Gastroesophageal sphincter (tissue), 4 donors: ENCODE measurements around the gene TADA2B. TPM values are rescaled to one million over a fixed set of nuclear protein-coding genes. Genes with fewer than 3 reads are reported as not detected.

Experiments
- ATAC-seq: fragments of 150-250 bp; one replicate; pipeline ENCODE4 v1.9.1; 2016; ENCODE audit warnings: mild to moderate bottlenecking, moderate library complexity
- H3K27ac ChIP-seq, 4 donors: fragments of 200-600 bp; sonication (generic) in 3 of 4; 1 replicate in 3 of 4; 2 replicates in 1 of 4; pipeline ENCODE4 v1.5.1; 2016 to 2019
- H3K27me3 ChIP-seq: fragments of 200-600 bp; sonication (generic); one replicate; pipeline ENCODE4 v1.5.1; 2019
- H3K36me3 ChIP-seq, 2 donors: fragments of 200-600 bp; sonication (generic); one replicate each; pipeline ENCODE4 v1.5.1; 2019; ENCODE audit warnings: control low read depth in 1 of 2
- H3K4me1 ChIP-seq, 3 donors: fragments of 200-600 bp; sonication (generic); 1 replicate in 2 of 3; 2 replicates in 1 of 3; pipeline ENCODE4 v1.5.1; 2016 to 2019; ENCODE audit warnings: control low read depth in 2 of 3
- H3K4me3 ChIP-seq, 2 donors: fragments of 200-600 bp; sonication (generic); one replicate each; pipeline ENCODE4 v1.5.1; 2019; ENCODE audit warnings: mild to moderate bottlenecking in 1 of 2, moderate library complexity in 1 of 2
- H3K9me3 ChIP-seq, 3 donors: fragments of 200-600 bp; sonication (generic); one replicate each; pipeline ENCODE4 v1.5.1; 2017 to 2019; ENCODE audit warnings: control low read depth in 2 of 3
- CTCF ChIP-seq, 4 experiments: fragments of 200-600 bp in 2 of 4; fragments of 450-650 bp in 2 of 4; sonication (generic) in 1 of 4; IDR thresholded peaks; one replicate each; pipeline ENCODE4 v1.5.1; 2017 to 2019; ENCODE audit warnings: antibody characterized with exemption in 4 of 4, mild to moderate bottlenecking in 2 of 4, moderate library complexity in 2 of 4
- EP300 ChIP-seq: sonication (generic); formaldehyde crosslinking; IDR thresholded peaks from one replicate; pipeline ENCODE4 v1.6.1; 2017; ENCODE audit warnings: antibody characterized with exemption, mild to moderate bottlenecking
- POLR2A ChIP-seq, 2 donors: fragments of 450-650 bp; IDR thresholded peaks; one replicate each; pipeline ENCODE4 v1.6.1; 2017; ENCODE audit warnings: antibody characterized with exemption in 2 of 2, mild to moderate bottlenecking in 2 of 2, moderate library complexity in 1 of 2
- POLR2AphosphoS5 ChIP-seq: sonication (generic); formaldehyde crosslinking; IDR thresholded peaks from one replicate; pipeline ENCODE4 v1.6.1; 2017; ENCODE audit warnings: antibody characterized with exemption
- WGBS, 2 donors: methylation state at CpG; one replicate each; pipeline ENCODE4 v1.1.5; 2018; ENCODE audit warnings: low coverage in 1 of 2; 5-methylcytosine and 5-hydroxymethylcytosine counted together
- total RNA-seq, 4 donors: library from RNA; depleted of rRNA; stranded (reverse); fragments of >200 nt; gene quantifications; one replicate each; pipeline ENCODE4 v1.1.0, GENCODE V29; 2016

TADA2B gene
- total RNA-seq, 4 donors from 2014 or later: 20.5 to 37.3 (median 28.1) TPM

DNA sequence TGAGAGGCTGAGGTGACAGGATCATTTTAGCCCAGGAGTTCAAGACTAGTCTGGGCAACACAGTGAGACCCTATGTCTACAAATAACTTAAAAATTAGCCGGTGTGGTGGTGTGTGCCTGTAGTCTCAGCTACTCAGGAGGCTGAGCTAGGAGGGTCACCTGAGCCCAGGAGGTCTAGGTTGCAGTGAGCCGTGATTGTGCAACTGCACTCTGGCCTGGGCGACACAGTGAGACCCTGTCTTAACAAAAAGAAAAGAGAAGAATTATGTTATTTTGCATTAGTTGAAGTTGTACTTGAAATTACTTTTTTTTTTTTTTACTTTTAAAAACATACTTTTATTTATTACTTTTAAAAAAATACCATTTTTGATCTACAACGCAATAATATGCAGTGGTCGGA lies 21.8 kb upstream of the TADA2B start:
- Histone ChIP-seq H3K9me3 (no peaks in the 10 kb centered on the region), H3K27me3 (no peaks in the 10 kb centered on the region), H3K27ac (no peak overlapping the region), H3K4me1 (no peaks in the 10 kb centered on the region), H3K36me3 (peaks cover 0 to 93% of the 10 kb centered on the region in 2 donors), H3K4me3 (no peak overlapping the region)
- ATAC-seq: no peak
- 69 to 74% methylated on average over 4 to 5 of the region's 5 CpGs for WGBS, 2 donors
- TF ChIP-seq CTCF (IDR thresholded peaks at IDR 0.05) (no peak), POLR2A (IDR thresholded peaks at IDR 0.05) (no peak), POLR2AphosphoS5 (no peak), EP300 (no peak)

- Histone ChIP-seq H3K36me3 (peaks cover 0 to 93% of the 10 kb centered on the region in 2 donors), H3K27me3 (no peaks in the 10 kb centered on the region), H3K4me3 (no peak overlapping the region), H3K9me3 (no peaks in the 10 kb centered on the region), H3K4me1 (no peaks in the 10 kb centered on the region), H3K27ac (no peak overlapping the region)
- WGBS, 2 donors: 77 to 97% methylated on average over 5 to 8 of the region's 13 CpGs
- TF ChIP-seq POLR2AphosphoS5 (no peak), POLR2A (IDR thresholded peaks at IDR 0.05) (no peak), CTCF (IDR thresholded peaks at IDR 0.05) (no peak)
- no peak for ATAC-seq
Observed at GRCh38 chr4:7021930-7022664, 21.1 kb upstream of the TADA2B start.

- Histone ChIP-seq H3K27ac (no peak overlapping the region), H3K9me3 (no peaks in the 10 kb centered on the region), H3K27me3 (no peaks in the 10 kb centered on the region), H3K4me3 (no peak overlapping the region), H3K36me3 (peaks cover 0 to 93% of the 10 kb centered on the region in 2 donors), H3K4me1 (no peaks in the 10 kb centered on the region)
- ATAC-seq: no peak
- no peak for TF ChIP-seq CTCF (IDR thresholded peaks at IDR 0.05)
- TF ChIP-seq POLR2AphosphoS5: no peak
- no peak for TF ChIP-seq EP300
- no peak for TF ChIP-seq POLR2A (IDR thresholded peaks at IDR 0.05)
- 80% methylated on average over 1 to 2 of the region's 16 CpGs for WGBS, 2 donors
Observed at GRCh38 chr4:7023486-7023885, 19.7 kb upstream of the TADA2B start.

GRCh38 chr4:7023901-7024300 lies 19.3 kb upstream of the TADA2B start:
- Histone ChIP-seq H3K36me3 (peaks cover 0 to 93% of the 10 kb centered on the region in 2 donors), H3K27me3 (no peaks in the 10 kb centered on the region), H3K27ac (no peak overlapping the region), H3K4me1 (no peaks in the 10 kb centered on the region), H3K4me3 (no peak overlapping the region), H3K9me3 (no peaks in the 10 kb centered on the region)
- TF ChIP-seq EP300 (no peak), POLR2A (IDR thresholded peaks at IDR 0.05) (no peak), POLR2AphosphoS5 (no peak), CTCF (IDR thresholded peaks at IDR 0.05) (no peak)
- ATAC-seq: no peak
- 87 to 100% methylated on average over 2 to 3 of the region's 12 CpGs for WGBS, 2 donors

DNA sequence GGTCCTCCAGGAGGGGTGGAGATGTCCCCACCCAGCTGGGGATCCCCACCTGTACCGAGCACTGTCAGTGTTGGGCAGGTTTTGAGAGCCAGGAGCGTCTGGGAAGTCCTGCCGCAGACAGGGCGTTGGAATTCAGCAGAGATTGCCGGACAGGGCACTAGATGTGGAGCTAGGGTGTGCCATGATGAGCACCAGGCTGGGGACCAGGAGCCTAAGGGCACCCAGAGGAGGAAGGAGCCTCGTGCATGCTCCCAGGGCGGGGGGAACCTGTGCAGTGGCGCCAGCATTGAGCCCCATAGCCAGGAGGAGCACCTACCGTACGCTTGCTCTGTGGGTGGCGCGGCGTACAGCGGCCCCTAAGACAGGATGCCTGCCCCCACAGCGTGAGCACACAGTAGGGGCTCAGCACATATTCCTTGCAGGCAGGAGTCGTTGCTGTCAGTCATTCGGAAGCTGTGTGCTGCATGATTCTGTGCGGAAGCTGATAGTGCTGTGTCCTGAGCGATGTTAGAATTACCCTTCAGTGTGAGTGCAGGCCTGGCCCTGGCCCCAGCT lies 18.8 kb upstream of the TADA2B start:
- TF ChIP-seq POLR2AphosphoS5 (no peak), POLR2A (IDR thresholded peaks at IDR 0.05) (no peak), CTCF (IDR thresholded peaks at IDR 0.05) (no peak), EP300 (no peak)
- H3K4me1 ChIP-seq: no peaks in the 10 kb centered on the region
- H3K4me3 ChIP-seq: no peak overlapping the region
- ATAC-seq: no peak
- no peaks in the 10 kb centered on the region for H3K27me3 ChIP-seq
- peaks cover 0 to 93% of the 10 kb centered on the region in 2 donors for H3K36me3 ChIP-seq
- no peaks in the 10 kb centered on the region for H3K9me3 ChIP-seq
- H3K27ac ChIP-seq: no peak overlapping the region
- 92% methylated on average over 8 of the region's 19 CpGs; no CpG with 5 or more reads in 1 of the 2 donors for WGBS, 2 donors
